Urinary bladder (tissue), 4 donors: ENCODE results near the gene SLC4A7. TPM values are rescaled to one million over a fixed set of nuclear protein-coding genes. Genes with fewer than 3 reads are reported as not detected.
"Not testable (repeated sequence)": the region's sequence is repeated elsewhere in the genome, so short reads cannot be mapped to it uniquely, and the experiment has no call there.

Source experiments
- DNase-seq: peaks from one replicate; pipeline ENCODE4 v3.0.0-alpha.2; 2015; ENCODE audit errors: extremely low spot score
- H3K27ac ChIP-seq: one replicate; pipeline ENCODE4 v1.5.1; 2013; ENCODE audit warnings: low read depth, mild to moderate bottlenecking, moderate library complexity
- H3K36me3 ChIP-seq: one replicate; pipeline ENCODE4 v1.6.1; 2013; ENCODE audit warnings: mild to moderate bottlenecking, moderate library complexity; ENCODE audit not compliant: insufficient read depth
- H3K4me1 ChIP-seq: one replicate; pipeline ENCODE4 v1.6.1; 2013; ENCODE audit warnings: mild to moderate bottlenecking, moderate library complexity; ENCODE audit not compliant: insufficient read depth
- H3K4me3 ChIP-seq: one replicate; pipeline ENCODE4 v1.5.1; 2013; ENCODE audit warnings: low read depth, low read length
- WGBS: extraction: QIAGEN DNeasy Blood & Tissue Kit; methylation state at CpG from one replicate; pipeline ENCODE4 v1.1.7; 2013; 5-methylcytosine and 5-hydroxymethylcytosine counted together
- polyA plus RNA-seq: library from polyadenylated mRNA; stranded (reverse); fragments of 200-250 nt; gene quantifications from one replicate; pipeline ENCODE4 v1.2.3, GENCODE V29; 2013
- total RNA-seq: library from RNA; depleted of rRNA; stranded (reverse); fragments of >200 nt; gene quantifications from one replicate; pipeline ENCODE4 v1.2.3, GENCODE V29; 2014
- donor health status: healthy with polysubstance abuse.
- donor health status: healthy.

Gene SLC4A7
- total and polyA plus RNA-seq, 2 donors: 13.7 to 110 TPM

- no peak for DNase-seq
- Histone ChIP-seq H3K27ac (no peak overlapping the region), H3K4me3 (no peak overlapping the region), H3K4me1 (no peaks in the 10 kb centered on the region), H3K36me3 (peaks cover 2% of the 10 kb centered on the region)
- WGBS: 36% methylated on average over 6 of the region's 6 CpGs
Observed at GRCh38 chr3:27431116-27431515, 53.1 kb downstream of the SLC4A7 start.

- Histone ChIP-seq H3K27ac (no peak overlapping the region), H3K4me1 (no peaks in the 10 kb centered on the region), H3K36me3 (peaks cover 2% of the 10 kb centered on the region), H3K4me3 (no peak overlapping the region)
- DNase-seq: no peak
- WGBS: 96% methylated on average over 2 of the region's 2 CpGs
Observed at GRCh38 chr3:27429909-27430308, 54.3 kb downstream of the SLC4A7 start.

- Histone ChIP-seq H3K36me3 (no peaks in the 10 kb centered on the region), H3K4me1 (no peaks in the 10 kb centered on the region), H3K27ac (no peak overlapping the region), H3K4me3 (no peak overlapping the region)
- DNase-seq: no peak
Observed at GRCh38 chr3:27428446-27428845, 55.7 kb downstream of the SLC4A7 start.

GRCh38 chr3:27426926-27427325 lies 57.3 kb downstream of the SLC4A7 start:
- no peaks in the 10 kb centered on the region for H3K36me3 ChIP-seq
- H3K4me1 ChIP-seq: no peaks in the 10 kb centered on the region
- WGBS: 59% methylated on average over 1 of the region's 1 CpG
- no peak overlapping the region for H3K4me3 ChIP-seq
- no peak for DNase-seq
- no peak overlapping the region for H3K27ac ChIP-seq

GRCh38 chr3:27425896-27426565 lies 58.2 kb downstream of the SLC4A7 start:
- no peak overlapping the region for H3K27ac ChIP-seq
- no peaks in the 10 kb centered on the region for H3K36me3 ChIP-seq
- no peak overlapping the region for H3K4me3 ChIP-seq
- WGBS: 93% methylated on average over 8 of the region's 8 CpGs
- DNase-seq: no peak
- H3K4me1 ChIP-seq: no peaks in the 10 kb centered on the region

- not testable (repeated sequence) for H3K27ac ChIP-seq, H3K36me3 ChIP-seq, H3K4me1 ChIP-seq, H3K4me3 ChIP-seq, DNase-seq
- WGBS: 96% methylated on average over 13 of the region's 13 CpGs
Observed at GRCh38 chr3:27424812-27425521, 59.2 kb downstream of the SLC4A7 start.

- 89% methylated on average over 5 of the region's 5 CpGs for WGBS
- Histone ChIP-seq H3K36me3 (no peaks in the 10 kb centered on the region), H3K4me1 (no peaks in the 10 kb centered on the region), H3K27ac (no peak overlapping the region), H3K4me3 (no peak overlapping the region)
- DNase-seq: no peak
Observed at GRCh38 chr3:27423463-27423862, 60.7 kb downstream of the SLC4A7 start.

GRCh38 chr3:27422617-27423016 lies 61.6 kb downstream of the SLC4A7 start:
- no peaks in the 10 kb centered on the region for H3K36me3 ChIP-seq
- 92% methylated on average over 2 of the region's 2 CpGs for WGBS
- H3K4me3 ChIP-seq: no peak overlapping the region
- H3K4me1 ChIP-seq: no peaks in the 10 kb centered on the region
- DNase-seq: no peak
- no peak overlapping the region for H3K27ac ChIP-seq

GRCh38 chr3:27415202-27415601 lies 69.0 kb downstream of the SLC4A7 start:
- DNase-seq: no peak
- H3K36me3 ChIP-seq: no peaks in the 10 kb centered on the region
- no peak overlapping the region for H3K4me3 ChIP-seq
- no peaks in the 10 kb centered on the region for H3K4me1 ChIP-seq
- 25% methylated on average over 1 of the region's 1 CpG for WGBS
- no peak overlapping the region for H3K27ac ChIP-seq

GRCh38 chr3:27392950-27393679 lies 91.1 kb downstream of the SLC4A7 start:
- DNase-seq: no peak
- Histone ChIP-seq H3K4me1 (no peaks in the 10 kb centered on the region), H3K27ac (no peak overlapping the region), H3K36me3 (no peaks in the 10 kb centered on the region), H3K4me3 (no peak overlapping the region)
- 63% methylated on average over 3 of the region's 3 CpGs for WGBS

- not testable (repeated sequence) for H3K4me1 ChIP-seq, H3K36me3 ChIP-seq, H3K27ac ChIP-seq, H3K4me3 ChIP-seq, DNase-seq
- 95% methylated on average over 10 of the region's 10 CpGs for WGBS
Observed at GRCh38 chr3:27392414-27392813, 91.8 kb downstream of the SLC4A7 start.

- no peak for DNase-seq
- Histone ChIP-seq H3K4me1 (no peaks in the 10 kb centered on the region), H3K4me3 (no peak overlapping the region), H3K27ac (no peak overlapping the region), H3K36me3 (no peaks in the 10 kb centered on the region)
- 88% methylated on average over 1 of the region's 1 CpG for WGBS
Observed at GRCh38 chr3:27391796-27392195, 92.4 kb downstream of the SLC4A7 start.

GRCh38 chr3:27387625-27388024 lies 96.6 kb downstream of the SLC4A7 start:
- Histone ChIP-seq H3K27ac (no peak overlapping the region), H3K4me3 (no peak overlapping the region), H3K36me3 (peaks cover 3% of the 10 kb centered on the region), H3K4me1 (no peaks in the 10 kb centered on the region)
- 89% methylated on average over 1 of the region's 1 CpG for WGBS
- DNase-seq: no peak

GRCh38 chr3:27385504-27385903 lies 98.7 kb downstream of the SLC4A7 start:
- Histone ChIP-seq H3K4me1 (no peaks in the 10 kb centered on the region), H3K4me3 (no peak overlapping the region), H3K27ac (no peak overlapping the region), H3K36me3 (peaks cover 4% of the 10 kb centered on the region)
- DNase-seq: no peak
